ENCODE measurements around the gene OGFOD3.

GRCh38 chr17:82411396-82412053 lies 6.9 kb downstream of the OGFOD3 start:
- TF ChIP-seq CTCF (IDR thresholded peaks at IDR 0.05; ENCODE audit: low read depth, low read length) (no peak), MYC (IDR thresholded peaks at IDR 0.05; ENCODE audit: low read depth, low read length) (no peak)
